Astrocyte of the spinal cord (primary cell): ENCODE measurements around the gene B3GNT2.

Experiments used
- DNase-seq: peaks from one replicate; pipeline ENCODE4 v3.0.0; 2011; ENCODE audit warnings: low read depth, low spot score
- H3K4me3 ChIP-seq: 2 replicates; pipeline ENCODE4 v1.5.1; 2011; ENCODE audit warnings: low read depth, mild to moderate bottlenecking, low read length, moderate library complexity
- CTCF ChIP-seq: IDR thresholded peaks from 2 replicates; pipeline ENCODE4 v1.5.1; 2012; ENCODE audit warnings: low read depth, mild to moderate bottlenecking, low read length, inconsistent platforms
- in situ Hi-C: cut with HindIII; loops from 2 replicates; pipeline ENCODE4 v1.10.0; 2017; ENCODE audit warnings: low sequenced_read_pairs

Gene B3GNT2

GRCh38 chr2:62204998-62205496 lies 9.1 kb downstream of the B3GNT2 start:
- TF ChIP-seq CTCF, result no peak
- no peak overlapping the region for H3K4me3 ChIP-seq
- in situ Hi-C loops, result no loop called here
- DNase-seq, result no peak

GRCh38 chr2:62205554-62205953 lies 9.6 kb downstream of the B3GNT2 start:
- no peak for DNase-seq
- in situ Hi-C loops, result no loop called here
- no peak overlapping the region for H3K4me3 ChIP-seq
- no peak for TF ChIP-seq CTCF

- DNase-seq, result no peak
- H3K4me3 ChIP-seq, result no peak overlapping the region
- in situ Hi-C loops, result no loop called here
- TF ChIP-seq CTCF, result no peak
Observed at GRCh38 chr2:62206024-62206423, 10.1 kb downstream of the B3GNT2 start.

- in situ Hi-C loops, result no loop called here
- TF ChIP-seq CTCF, result no peak
- no peak for DNase-seq
- H3K4me3 ChIP-seq, result no peak overlapping the region
Observed at GRCh38 chr2:62207491-62207890, 11.6 kb downstream of the B3GNT2 start.

GRCh38 chr2:62208074-62208757 lies 12.3 kb downstream of the B3GNT2 start:
- no peak for DNase-seq
- no peak overlapping the region for H3K4me3 ChIP-seq
- in situ Hi-C loops, result no loop called here
- TF ChIP-seq CTCF, result no peak

GRCh38 chr2:62208758-62209114 lies 12.8 kb downstream of the B3GNT2 start:
- in situ Hi-C loops, result no loop called here
- H3K4me3 ChIP-seq, result no peak overlapping the region
- TF ChIP-seq CTCF, result no peak
- no peak for DNase-seq
